Gastrocnemius medialis (tissue), 4 donors: ENCODE results near the gene PGS1. TPM values are rescaled to one million over a fixed set of nuclear protein-coding genes. Genes with fewer than 3 reads are reported as not detected.

ENCODE experiments used
- ATAC-seq, 2 donors: fragments of 150-250 bp; one replicate each; pipeline ENCODE4 v1.9.1; 2016
- DNase-seq, 2 donors: peaks; one replicate each; pipeline ENCODE4 v3.0.0-alpha.2; 2019
- H3K27ac ChIP-seq, 4 donors: fragments of 200-600 bp; sonication (generic); 1 replicate in 1 of 4; 2 replicates in 3 of 4; pipeline ENCODE4 v1.5.1; 2016 to 2018; ENCODE audit warnings: mild to moderate bottlenecking in 2 of 4, moderate library complexity in 1 of 4
- H3K27me3 ChIP-seq, 3 donors: fragments of 200-600 bp; sonication (generic) in 2 of 3; 1 replicate in 1 of 3; 2 replicates in 2 of 3; pipeline versions ENCODE4 v1.5.1 to v1.6.0; 2016 to 2019; ENCODE audit warnings: mild to moderate bottlenecking in 1 of 3, moderate library complexity in 1 of 3
- H3K36me3 ChIP-seq, 2 donors: fragments of 200-600 bp; sonication (generic) in 1 of 2; one replicate each; pipeline ENCODE4 v1.5.1; 2017 to 2018
- H3K4me1 ChIP-seq, 2 donors: fragments of 200-600 bp; sonication (generic) in 1 of 2; one replicate each; pipeline ENCODE4 v1.5.1; 2016 to 2017; ENCODE audit warnings: mild to moderate bottlenecking in 2 of 2
- H3K4me3 ChIP-seq, 4 donors: fragments of 200-600 bp; sonication (generic) in 3 of 4; 1 replicate in 1 of 4; 2 replicates in 3 of 4; pipeline ENCODE4 v1.5.1; 2016 to 2019; ENCODE audit warnings: mild to moderate bottlenecking in 2 of 4
- H3K9me3 ChIP-seq, 3 donors: fragments of 200-600 bp; sonication (generic) in 2 of 3; 1 replicate in 1 of 3; 2 replicates in 2 of 3; pipeline ENCODE4 v1.5.1; 2016 to 2019
- POLR2A ChIP-seq, 2 donors: fragments of 450-650 bp; IDR thresholded peaks; one replicate each; pipeline ENCODE4 v1.6.1; 2017; ENCODE audit warnings: antibody characterized with exemption in 2 of 2, mild to moderate bottlenecking in 2 of 2, moderate library complexity in 2 of 2
- in situ Hi-C, 4 donors: fragments of 200-750 bp; cut with MboI; loops; one replicate each; pipeline versions ENCODE4 v1.15.0 to v1.8.0; 2017; ENCODE audit warnings: low sequenced_read_pairs in 4 of 4
- intact Hi-C: fragments of 100-400 bp; cut with DNase I; formaldehyde crosslinking; loops from one replicate; pipeline ENCODE4 v1.15.1; 2023; ENCODE audit warnings: low total_unique reads
- total RNA-seq, 4 donors: library from RNA; depleted of rRNA; stranded (reverse); fragments of >200 nt; gene quantifications; one replicate each; pipeline versions ENCODE4 v1.1.0 to v1.2.3, GENCODE V29; 2016
- TF ChIP-seq, protein P1 (sequence below), 5 experiments: fragments of 450-650 bp in 3 of 5; fragments of 200-600 bp in 2 of 5; sonication (generic) in 2 of 5; IDR thresholded peaks in 4 of 5; conservative IDR thresholded peaks in 1 of 5; 1 replicate in 4 of 5; 2 replicates in 1 of 5; pipeline ENCODE4 v1.5.1; 2016 to 2019; ENCODE audit warnings: antibody characterized with exemption in 5 of 5, mild to moderate bottlenecking in 3 of 5, moderate library complexity in 3 of 5

The PGS1 gene
- total RNA-seq, 4 donors from 2014 or later = 16.6 to 30.0 (median 21.8) TPM

DNA sequence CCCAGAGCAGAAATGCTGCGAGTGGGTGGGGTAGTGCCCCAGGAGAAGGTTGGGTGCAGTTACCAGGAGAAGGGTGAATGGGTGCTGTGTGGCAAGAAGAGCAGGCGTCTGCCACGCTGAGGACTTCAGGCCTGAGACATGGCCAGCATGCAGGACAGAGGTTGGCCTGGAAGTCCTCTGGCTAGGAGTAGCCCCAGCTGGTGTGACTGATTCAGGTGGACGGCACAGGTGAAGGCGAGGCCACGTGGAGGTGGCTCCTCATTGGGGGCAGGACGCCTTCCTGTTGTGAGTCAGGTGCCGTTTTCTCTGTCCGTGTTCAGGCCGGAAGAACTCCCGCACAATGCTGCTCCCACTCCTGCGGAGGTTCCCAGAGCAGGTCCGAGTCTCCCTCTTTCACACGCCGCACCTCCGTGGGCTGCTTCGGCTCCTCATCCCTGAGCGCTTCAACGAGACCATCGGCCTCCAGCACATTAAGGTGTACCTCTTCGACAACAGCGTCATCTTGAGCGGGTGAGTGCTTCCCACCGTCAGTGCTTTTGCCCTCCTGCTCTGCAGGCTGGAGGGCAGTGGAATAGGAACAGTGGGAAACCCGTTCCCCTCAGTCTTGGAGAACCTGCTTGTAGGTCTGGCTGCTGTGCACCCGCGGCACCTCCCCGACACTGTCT is 20.7 kb downstream of the PGS1 start:
- in situ Hi-C loops (no loop called here), intact Hi-C loops (no loop called here)
- Histone ChIP-seq H3K27me3 (no peaks in the 10 kb centered on the region), H3K9me3 (no peaks in the 10 kb centered on the region), H3K4me3 (no peak overlapping the region), H3K36me3 (peaks cover 0 to 63% of the 10 kb centered on the region in 2 donors), H3K4me1 (peaks cover 31 to 34% of the 10 kb centered on the region in 2 donors), H3K27ac (peak overlapping the region in 3 of 4 donors; percentile 82 to 92 (median 88))
- no peak for DNase-seq
- ATAC-seq = no peak
- TF ChIP-seq, protein P1, sequence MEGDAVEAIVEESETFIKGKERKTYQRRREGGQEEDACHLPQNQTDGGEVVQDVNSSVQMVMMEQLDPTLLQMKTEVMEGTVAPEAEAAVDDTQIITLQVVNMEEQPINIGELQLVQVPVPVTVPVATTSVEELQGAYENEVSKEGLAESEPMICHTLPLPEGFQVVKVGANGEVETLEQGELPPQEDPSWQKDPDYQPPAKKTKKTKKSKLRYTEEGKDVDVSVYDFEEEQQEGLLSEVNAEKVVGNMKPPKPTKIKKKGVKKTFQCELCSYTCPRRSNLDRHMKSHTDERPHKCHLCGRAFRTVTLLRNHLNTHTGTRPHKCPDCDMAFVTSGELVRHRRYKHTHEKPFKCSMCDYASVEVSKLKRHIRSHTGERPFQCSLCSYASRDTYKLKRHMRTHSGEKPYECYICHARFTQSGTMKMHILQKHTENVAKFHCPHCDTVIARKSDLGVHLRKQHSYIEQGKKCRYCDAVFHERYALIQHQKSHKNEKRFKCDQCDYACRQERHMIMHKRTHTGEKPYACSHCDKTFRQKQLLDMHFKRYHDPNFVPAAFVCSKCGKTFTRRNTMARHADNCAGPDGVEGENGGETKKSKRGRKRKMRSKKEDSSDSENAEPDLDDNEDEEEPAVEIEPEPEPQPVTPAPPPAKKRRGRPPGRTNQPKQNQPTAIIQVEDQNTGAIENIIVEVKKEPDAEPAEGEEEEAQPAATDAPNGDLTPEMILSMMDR (IDR thresholded peaks at IDR 0.05 in 4 of 5, conservative IDR thresholded peaks at IDR 0.05 in 1 of 5) = no peak
- TF ChIP-seq POLR2A (IDR thresholded peaks at IDR 0.05) = no peak

DNA sequence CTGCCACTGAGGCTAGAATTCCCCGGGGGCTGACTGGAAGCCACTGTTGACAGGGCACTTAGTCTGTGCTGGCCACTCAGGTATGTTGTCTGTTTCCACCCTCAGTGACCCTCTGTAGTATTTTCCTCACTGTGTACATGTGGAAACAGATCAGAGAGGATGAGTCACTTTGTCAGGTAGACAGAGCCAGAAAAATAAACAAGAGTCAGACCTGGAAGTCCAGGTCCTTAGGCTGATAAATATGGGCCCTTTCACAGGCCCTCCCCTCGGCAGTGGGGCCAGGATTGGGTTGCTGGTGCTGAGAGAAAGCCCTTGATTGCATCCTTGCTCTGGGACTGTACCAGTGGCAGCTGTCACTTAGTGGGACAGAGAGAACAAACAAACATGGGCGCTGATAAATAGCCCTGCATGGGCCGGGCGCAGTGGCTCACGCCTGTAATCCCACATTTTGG is 21.3 kb downstream of the PGS1 start:
- intact Hi-C loops (no loop called here), in situ Hi-C loops (no loop called here)
- TF ChIP-seq POLR2A (IDR thresholded peaks at IDR 0.05) = no peak
- TF ChIP-seq, protein P1 (IDR thresholded peaks at IDR 0.05 in 4 of 5, conservative IDR thresholded peaks at IDR 0.05 in 1 of 5) = no peak
- Histone ChIP-seq H3K4me1 (peaks cover 31 to 37% of the 10 kb centered on the region in 2 donors), H3K27ac (no peak overlapping the region), H3K9me3 (no peaks in the 10 kb centered on the region), H3K36me3 (peaks cover 0 to 63% of the 10 kb centered on the region in 2 donors), H3K4me3 (no peak overlapping the region), H3K27me3 (no peaks in the 10 kb centered on the region)
- ATAC-seq = no peak
- DNase-seq = no peak

DNA sequence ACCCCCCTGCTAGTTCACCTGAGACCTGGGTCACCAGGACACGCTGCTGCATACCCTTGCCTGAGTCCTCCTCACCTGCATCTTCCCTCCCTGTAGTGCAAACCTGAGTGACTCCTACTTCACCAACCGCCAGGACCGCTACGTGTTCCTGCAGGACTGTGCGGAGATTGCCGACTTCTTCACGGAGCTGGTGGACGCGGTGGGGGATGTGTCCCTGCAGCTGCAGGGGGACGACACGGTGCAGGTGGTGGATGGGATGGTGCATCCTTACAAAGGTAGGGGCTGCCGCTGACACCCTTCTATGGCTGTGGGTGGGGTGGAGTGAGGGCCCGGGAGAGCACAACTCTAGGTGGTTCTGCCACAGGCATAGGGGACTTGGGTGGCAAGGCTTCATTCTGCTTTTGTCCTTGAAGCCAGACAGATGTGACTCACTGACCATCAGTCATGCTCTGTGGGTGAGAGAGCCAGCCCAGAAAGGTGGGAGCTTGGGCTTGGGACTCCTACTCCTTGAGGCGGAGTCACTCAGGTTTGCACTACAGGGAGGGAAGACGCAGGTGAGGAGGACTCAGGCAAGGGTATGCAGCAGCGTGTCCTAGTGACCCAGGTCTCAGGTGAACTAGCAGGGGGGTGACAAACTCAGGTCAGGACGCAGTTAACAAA is 22.3 kb downstream of the PGS1 start:
- H3K9me3 ChIP-seq = no peaks in the 10 kb centered on the region
- DNase-seq = no peak
- in situ Hi-C loops = no loop called here
- H3K27me3 ChIP-seq = no peaks in the 10 kb centered on the region
- H3K27ac ChIP-seq = no peak overlapping the region
- peaks cover 37 to 39% of the 10 kb centered on the region in 2 donors for H3K4me1 ChIP-seq
- intact Hi-C loops = no loop called here
- H3K4me3 ChIP-seq = no peak overlapping the region
- TF ChIP-seq, protein P1 (IDR thresholded peaks at IDR 0.05 in 4 of 5, conservative IDR thresholded peaks at IDR 0.05 in 1 of 5) = no peak
- no peak for ATAC-seq
- H3K36me3 ChIP-seq = peaks cover 0 to 62% of the 10 kb centered on the region in 2 donors

DNA sequence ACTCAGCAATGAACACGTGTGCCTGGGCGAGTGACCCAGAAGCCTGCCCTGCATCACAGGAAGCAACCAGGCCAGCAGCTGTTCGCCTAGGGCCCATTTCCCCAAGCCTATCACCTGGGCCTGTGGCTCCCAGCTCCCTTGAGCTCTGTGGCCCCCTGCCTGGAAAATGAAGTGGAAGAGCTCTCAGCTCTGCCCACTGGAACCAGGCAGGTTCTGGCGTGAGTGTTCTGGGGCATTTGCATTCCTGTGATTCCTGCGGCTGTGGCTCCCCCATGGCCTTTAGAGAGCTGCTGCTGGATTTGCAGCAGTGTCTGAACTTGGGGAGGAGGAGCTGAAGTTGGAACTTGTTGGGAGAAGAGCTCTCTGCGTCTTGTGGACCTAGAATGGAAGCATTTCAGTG is 22.8 kb downstream of the PGS1 start:
- no peak for TF ChIP-seq POLR2A (IDR thresholded peaks at IDR 0.05)
- TF ChIP-seq, protein P1 (IDR thresholded peaks at IDR 0.05 in 4 of 5, conservative IDR thresholded peaks at IDR 0.05 in 1 of 5) = no peak
- H3K36me3 ChIP-seq = peaks cover 0 to 63% of the 10 kb centered on the region in 2 donors
- no peak overlapping the region for H3K27ac ChIP-seq
- no peaks in the 10 kb centered on the region for H3K9me3 ChIP-seq
- no peak for DNase-seq
- no peak for ATAC-seq
- intact Hi-C loops (no loop called here), in situ Hi-C loops (no loop called here)
- no peaks in the 10 kb centered on the region for H3K27me3 ChIP-seq
- no peak overlapping the region for H3K4me3 ChIP-seq
- H3K4me1 ChIP-seq = peaks cover 34 to 37% of the 10 kb centered on the region in 2 donors
